PFSK-1 (cell line): ENCODE results near the gene CYB5R3.

Source experiments
- FOXP2 ChIP-seq: optimal IDR thresholded peaks from 2 replicates; pipeline ENCODE3; 2011; ENCODE audit warnings: borderline replicate concordance, control low read depth, inconsistent platforms; ENCODE audit not compliant: insufficient read depth; ENCODE audit errors: extremely low read length, extremely low read depth
- POLR2AphosphoS5 ChIP-seq: IDR thresholded peaks from 2 replicates; pipeline ENCODE4 v1.6.1; 2012; ENCODE audit warnings: low read depth, mild to moderate bottlenecking, control low read depth, low read length, moderate library complexity
- SIN3A ChIP-seq: IDR thresholded peaks from 2 replicates; pipeline ENCODE4 v1.6.1; 2012; ENCODE audit warnings: mild to moderate bottlenecking, low read length, moderate library complexity, borderline replicate concordance; ENCODE audit not compliant: insufficient read depth
- TAF1 ChIP-seq: IDR thresholded peaks from 2 replicates; pipeline ENCODE4 v1.6.1; 2012; ENCODE audit warnings: low read length, control low read depth, borderline replicate concordance; ENCODE audit not compliant: insufficient read depth
- TF ChIP-seq, protein P1 (sequence below), 2 experiments: IDR thresholded peaks; 2 replicates each; pipeline versions ENCODE4 v1.6.1 to v1.8.0; 2011 to 2012; ENCODE audit warnings: low read depth in 2 of 2, low read length in 2 of 2, control low read depth in 1 of 2, inconsistent platforms in 1 of 2, mild to moderate bottlenecking in 1 of 2, moderate library complexity in 1 of 2; ENCODE audit not compliant: insufficient read depth in 1 of 2

- TF ChIP-seq TAF1 (no peak), POLR2AphosphoS5 (no peak), SIN3A (no peak), FOXP2 (no peak)
- TF ChIP-seq, protein P1, sequence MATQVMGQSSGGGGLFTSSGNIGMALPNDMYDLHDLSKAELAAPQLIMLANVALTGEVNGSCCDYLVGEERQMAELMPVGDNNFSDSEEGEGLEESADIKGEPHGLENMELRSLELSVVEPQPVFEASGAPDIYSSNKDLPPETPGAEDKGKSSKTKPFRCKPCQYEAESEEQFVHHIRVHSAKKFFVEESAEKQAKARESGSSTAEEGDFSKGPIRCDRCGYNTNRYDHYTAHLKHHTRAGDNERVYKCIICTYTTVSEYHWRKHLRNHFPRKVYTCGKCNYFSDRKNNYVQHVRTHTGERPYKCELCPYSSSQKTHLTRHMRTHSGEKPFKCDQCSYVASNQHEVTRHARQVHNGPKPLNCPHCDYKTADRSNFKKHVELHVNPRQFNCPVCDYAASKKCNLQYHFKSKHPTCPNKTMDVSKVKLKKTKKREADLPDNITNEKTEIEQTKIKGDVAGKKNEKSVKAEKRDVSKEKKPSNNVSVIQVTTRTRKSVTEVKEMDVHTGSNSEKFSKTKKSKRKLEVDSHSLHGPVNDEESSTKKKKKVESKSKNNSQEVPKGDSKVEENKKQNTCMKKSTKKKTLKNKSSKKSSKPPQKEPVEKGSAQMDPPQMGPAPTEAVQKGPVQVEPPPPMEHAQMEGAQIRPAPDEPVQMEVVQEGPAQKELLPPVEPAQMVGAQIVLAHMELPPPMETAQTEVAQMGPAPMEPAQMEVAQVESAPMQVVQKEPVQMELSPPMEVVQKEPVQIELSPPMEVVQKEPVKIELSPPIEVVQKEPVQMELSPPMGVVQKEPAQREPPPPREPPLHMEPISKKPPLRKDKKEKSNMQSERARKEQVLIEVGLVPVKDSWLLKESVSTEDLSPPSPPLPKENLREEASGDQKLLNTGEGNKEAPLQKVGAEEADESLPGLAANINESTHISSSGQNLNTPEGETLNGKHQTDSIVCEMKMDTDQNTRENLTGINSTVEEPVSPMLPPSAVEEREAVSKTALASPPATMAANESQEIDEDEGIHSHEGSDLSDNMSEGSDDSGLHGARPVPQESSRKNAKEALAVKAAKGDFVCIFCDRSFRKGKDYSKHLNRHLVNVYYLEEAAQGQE (IDR thresholded peaks at IDR 0.05; ENCODE audit: insufficient read depth in 1 of 2, low read depth in 2 of 2, low read length in 2 of 2) = no peak
These were observed 71.5 kb downstream of the CYB5R3 start for GRCh38 chr22:42577623-42578240.
